ENCODE data around the gene SOHLH1.

Gene SOHLH1

DNA sequence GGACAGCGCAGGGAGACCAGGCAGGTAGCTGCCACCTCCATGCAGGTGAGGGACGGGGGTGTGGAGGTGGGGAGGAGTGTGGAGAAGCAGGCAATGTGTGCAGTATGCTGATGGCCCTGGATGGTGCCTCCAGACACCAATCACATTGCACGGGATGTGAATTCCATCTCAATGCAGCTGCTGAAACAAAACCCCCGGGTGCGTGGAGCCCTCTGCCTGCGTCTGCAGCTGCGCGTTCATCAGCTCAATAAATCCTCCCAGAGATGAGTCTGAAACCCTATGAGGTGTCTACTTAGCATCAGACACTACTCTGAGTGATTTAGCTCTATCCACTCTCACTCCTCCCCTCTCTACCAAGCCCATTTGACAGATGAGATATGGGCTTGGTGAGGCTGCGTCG lies 10.3 kb downstream of the SOHLH1 start:
- no peak for TF ChIP-seq YY1 (IDR thresholded peaks at IDR 0.05; ENCODE audit: low read depth)
- TF ChIP-seq EP300 (IDR thresholded peaks at IDR 0.05; ENCODE audit: borderline replicate concordance) = no peak
- no peak for TF ChIP-seq ZBTB7A (IDR thresholded peaks at IDR 0.05; ENCODE audit: low read depth)
- TF ChIP-seq CEBPB (IDR thresholded peaks at IDR 0.05) = no peak
- TF ChIP-seq, protein P1, sequence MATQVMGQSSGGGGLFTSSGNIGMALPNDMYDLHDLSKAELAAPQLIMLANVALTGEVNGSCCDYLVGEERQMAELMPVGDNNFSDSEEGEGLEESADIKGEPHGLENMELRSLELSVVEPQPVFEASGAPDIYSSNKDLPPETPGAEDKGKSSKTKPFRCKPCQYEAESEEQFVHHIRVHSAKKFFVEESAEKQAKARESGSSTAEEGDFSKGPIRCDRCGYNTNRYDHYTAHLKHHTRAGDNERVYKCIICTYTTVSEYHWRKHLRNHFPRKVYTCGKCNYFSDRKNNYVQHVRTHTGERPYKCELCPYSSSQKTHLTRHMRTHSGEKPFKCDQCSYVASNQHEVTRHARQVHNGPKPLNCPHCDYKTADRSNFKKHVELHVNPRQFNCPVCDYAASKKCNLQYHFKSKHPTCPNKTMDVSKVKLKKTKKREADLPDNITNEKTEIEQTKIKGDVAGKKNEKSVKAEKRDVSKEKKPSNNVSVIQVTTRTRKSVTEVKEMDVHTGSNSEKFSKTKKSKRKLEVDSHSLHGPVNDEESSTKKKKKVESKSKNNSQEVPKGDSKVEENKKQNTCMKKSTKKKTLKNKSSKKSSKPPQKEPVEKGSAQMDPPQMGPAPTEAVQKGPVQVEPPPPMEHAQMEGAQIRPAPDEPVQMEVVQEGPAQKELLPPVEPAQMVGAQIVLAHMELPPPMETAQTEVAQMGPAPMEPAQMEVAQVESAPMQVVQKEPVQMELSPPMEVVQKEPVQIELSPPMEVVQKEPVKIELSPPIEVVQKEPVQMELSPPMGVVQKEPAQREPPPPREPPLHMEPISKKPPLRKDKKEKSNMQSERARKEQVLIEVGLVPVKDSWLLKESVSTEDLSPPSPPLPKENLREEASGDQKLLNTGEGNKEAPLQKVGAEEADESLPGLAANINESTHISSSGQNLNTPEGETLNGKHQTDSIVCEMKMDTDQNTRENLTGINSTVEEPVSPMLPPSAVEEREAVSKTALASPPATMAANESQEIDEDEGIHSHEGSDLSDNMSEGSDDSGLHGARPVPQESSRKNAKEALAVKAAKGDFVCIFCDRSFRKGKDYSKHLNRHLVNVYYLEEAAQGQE (IDR thresholded peaks at IDR 0.05; ENCODE audit: low read depth) = no peak
- TF ChIP-seq TAF1 (IDR thresholded peaks at IDR 0.05; ENCODE audit: low read depth) = no peak
- no peak for TF ChIP-seq RAD21 (IDR thresholded peaks at IDR 0.05; ENCODE audit: low read depth)

DNA sequence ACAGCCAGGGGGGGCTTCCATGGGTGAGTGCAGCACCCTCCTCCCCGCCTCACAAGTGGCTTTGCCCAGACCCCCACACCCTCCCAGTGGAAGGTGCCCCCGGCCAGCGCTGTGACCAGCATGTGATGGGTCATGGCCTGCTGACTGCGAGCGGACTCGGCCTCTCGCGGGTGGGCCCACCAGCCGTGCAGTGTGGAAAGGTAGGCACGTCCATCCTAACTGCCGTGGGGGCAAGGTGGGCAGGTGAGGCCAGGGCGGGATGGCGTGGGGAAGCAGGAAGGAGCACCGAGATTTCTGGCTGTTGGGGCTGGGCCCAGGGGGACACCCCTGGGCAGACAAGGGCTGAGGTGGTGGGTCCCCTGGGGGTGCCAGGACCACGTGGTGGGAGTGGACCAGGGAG lies 12.1 kb downstream of the SOHLH1 start:
- TF ChIP-seq ZBTB7A (IDR thresholded peaks at IDR 0.05; ENCODE audit: low read depth) (no peak), TCF12 (IDR thresholded peaks at IDR 0.05; ENCODE audit: low read depth) (no peak), NFIC (IDR thresholded peaks at IDR 0.05) (no peak), TAF1 (IDR thresholded peaks at IDR 0.05; ENCODE audit: low read depth) (no peak), TEAD4 (IDR thresholded peaks at IDR 0.05) (no peak), EP300 (IDR thresholded peaks at IDR 0.05; ENCODE audit: borderline replicate concordance) (no peak), EGR1 (IDR thresholded peaks at IDR 0.05) (no peak), FOXM1 (IDR thresholded peaks at IDR 0.05; ENCODE audit: borderline replicate concordance, low read depth) (no peak), YY1 (IDR thresholded peaks at IDR 0.05; ENCODE audit: low read depth) (no peak), CREB1 (IDR thresholded peaks at IDR 0.05; ENCODE audit: low read depth) (no peak), RAD21 (IDR thresholded peaks at IDR 0.05; ENCODE audit: low read depth) (no peak), CEBPB (IDR thresholded peaks at IDR 0.05) (no peak)
- TF ChIP-seq, protein P1 (IDR thresholded peaks at IDR 0.05; ENCODE audit: low read depth) = no peak
- TF ChIP-seq, protein P2, sequence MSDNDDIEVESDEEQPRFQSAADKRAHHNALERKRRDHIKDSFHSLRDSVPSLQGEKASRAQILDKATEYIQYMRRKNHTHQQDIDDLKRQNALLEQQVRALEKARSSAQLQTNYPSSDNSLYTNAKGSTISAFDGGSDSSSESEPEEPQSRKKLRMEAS (IDR thresholded peaks at IDR 0.05) = no peak
- TF ChIP-seq, protein P3, sequence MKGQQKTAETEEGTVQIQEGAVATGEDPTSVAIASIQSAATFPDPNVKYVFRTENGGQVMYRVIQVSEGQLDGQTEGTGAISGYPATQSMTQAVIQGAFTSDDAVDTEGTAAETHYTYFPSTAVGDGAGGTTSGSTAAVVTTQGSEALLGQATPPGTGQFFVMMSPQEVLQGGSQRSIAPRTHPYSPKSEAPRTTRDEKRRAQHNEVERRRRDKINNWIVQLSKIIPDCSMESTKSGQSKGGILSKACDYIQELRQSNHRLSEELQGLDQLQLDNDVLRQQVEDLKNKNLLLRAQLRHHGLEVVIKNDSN (IDR thresholded peaks at IDR 0.05) = no peak

DNA sequence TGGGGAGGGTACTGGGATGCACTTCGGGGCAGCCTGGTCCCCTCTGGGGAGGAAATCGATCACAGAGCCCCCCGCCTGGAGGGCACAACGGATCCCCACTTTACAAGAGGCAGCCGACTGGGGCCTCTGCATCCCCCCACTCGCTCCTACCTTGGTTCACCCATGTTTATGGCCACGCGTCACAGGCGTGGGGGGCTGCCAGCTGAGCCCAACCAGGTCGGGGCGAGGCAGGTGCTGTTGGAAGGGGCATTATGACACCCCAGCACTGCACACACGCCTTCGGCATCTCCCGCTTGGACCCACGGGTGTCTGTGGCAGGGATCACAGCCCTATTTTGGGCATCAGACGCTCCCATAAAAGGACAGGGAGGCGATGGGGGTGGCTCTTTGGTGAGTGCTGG lies 14.6 kb downstream of the SOHLH1 start:
- TF ChIP-seq ZBTB7A (IDR thresholded peaks at IDR 0.05; ENCODE audit: low read depth) (no peak), CREB1 (IDR thresholded peaks at IDR 0.05; ENCODE audit: low read depth) (no peak), FOXM1 (IDR thresholded peaks at IDR 0.05; ENCODE audit: borderline replicate concordance, low read depth) (no peak), CEBPB (IDR thresholded peaks at IDR 0.05) (no peak), RAD21 (IDR thresholded peaks at IDR 0.05; ENCODE audit: low read depth) (no peak), TEAD4 (IDR thresholded peaks at IDR 0.05) (no peak), EP300 (IDR thresholded peaks at IDR 0.05; ENCODE audit: borderline replicate concordance) (no peak), EGR1 (IDR thresholded peaks at IDR 0.05) (no peak), NFIC (IDR thresholded peaks at IDR 0.05) (no peak), YY1 (IDR thresholded peaks at IDR 0.05; ENCODE audit: low read depth) (no peak), TCF12 (IDR thresholded peaks at IDR 0.05; ENCODE audit: low read depth) (no peak), TAF1 (IDR thresholded peaks at IDR 0.05; ENCODE audit: low read depth) (no peak)
- TF ChIP-seq, protein P1 (IDR thresholded peaks at IDR 0.05; ENCODE audit: low read depth) = no peak
- TF ChIP-seq, protein P3 (IDR thresholded peaks at IDR 0.05) = no peak
- TF ChIP-seq, protein P2 (IDR thresholded peaks at IDR 0.05) = no peak

DNA sequence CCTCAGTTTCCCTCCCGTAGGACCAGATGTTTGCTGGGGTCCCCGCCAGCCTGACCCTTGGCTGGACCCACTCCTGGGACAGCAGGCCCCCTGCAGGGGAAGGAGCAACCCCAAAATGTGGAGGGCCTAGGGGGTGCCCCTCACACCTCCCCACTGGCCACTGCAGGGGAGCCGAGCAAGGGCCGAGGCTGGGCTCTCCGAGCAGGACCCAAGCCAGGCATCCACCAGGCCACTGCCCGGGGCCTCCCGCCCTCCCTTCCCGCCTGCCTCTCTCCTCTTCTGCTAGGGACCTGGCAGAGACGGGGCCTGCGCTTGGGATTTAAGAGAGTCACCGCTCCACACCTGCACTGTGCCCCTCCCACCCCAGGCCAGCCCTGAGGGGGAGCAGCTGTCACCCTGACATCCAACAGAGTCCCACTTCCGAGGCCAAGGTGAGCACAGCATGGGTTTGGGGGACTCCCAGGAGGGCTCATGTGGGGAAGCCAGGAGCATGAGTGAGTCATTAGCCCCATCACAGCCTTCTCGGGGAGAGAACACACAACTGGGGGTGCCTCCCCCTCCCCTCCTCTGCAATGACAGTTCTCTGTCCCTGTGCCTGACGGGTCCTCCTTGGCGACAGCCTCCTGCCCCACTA lies 15.8 kb downstream of the SOHLH1 start:
- TF ChIP-seq TCF12 (IDR thresholded peaks at IDR 0.05; ENCODE audit: low read depth) (no peak), EP300 (IDR thresholded peaks at IDR 0.05; ENCODE audit: borderline replicate concordance) (no peak), RAD21 (IDR thresholded peaks at IDR 0.05; ENCODE audit: low read depth) (no peak), TEAD4 (IDR thresholded peaks at IDR 0.05) (no peak), FOXM1 (IDR thresholded peaks at IDR 0.05; ENCODE audit: borderline replicate concordance, low read depth) (no peak), CREB1 (IDR thresholded peaks at IDR 0.05; ENCODE audit: low read depth) (no peak), EGR1 (IDR thresholded peaks at IDR 0.05) (no peak), ZBTB7A (IDR thresholded peaks at IDR 0.05; ENCODE audit: low read depth) (no peak), YY1 (IDR thresholded peaks at IDR 0.05; ENCODE audit: low read depth) (no peak)
- TF ChIP-seq, protein P3 (IDR thresholded peaks at IDR 0.05) = no peak
- TF ChIP-seq, protein P1 (IDR thresholded peaks at IDR 0.05; ENCODE audit: low read depth) = no peak
- TF ChIP-seq, protein P2 (IDR thresholded peaks at IDR 0.05) = no peak
